Esophagus squamous epithelium (tissue), 5 donors: ENCODE data around the gene CDKN2B-AS1. TPM values are rescaled to one million over a fixed set of nuclear protein-coding genes. Genes with fewer than 3 reads are reported as not detected.

Experiments
- DNase-seq: peaks from one replicate; lab custom pipeline; 2025; lab: John Stamatoyannopoulos, UW
- H3K27ac ChIP-seq, 4 donors: fragments of 200-600 bp; sonication (generic); one replicate each; pipeline ENCODE4 v1.5.1; 2016 to 2019; ENCODE audit warnings: mild to moderate bottlenecking in 1 of 4
- H3K27me3 ChIP-seq, 4 donors: fragments of 200-600 bp; sonication (generic); 1 replicate in 3 of 4; 2 replicates in 1 of 4; pipeline versions ENCODE4 v1.5.1 to v1.6.0; 2017 to 2021; ENCODE audit warnings: antibody characterized with exemption in 1 of 4
- H3K36me3 ChIP-seq, 3 donors: fragments of 200-600 bp; sonication (generic); one replicate each; pipeline ENCODE4 v1.5.1; 2016 to 2019
- H3K4me1 ChIP-seq, 3 donors: fragments of 200-600 bp; sonication (generic); one replicate each; pipeline ENCODE4 v1.5.1; 2017 to 2019
- H3K4me3 ChIP-seq, 4 donors: fragments of 200-600 bp; sonication (generic); 1 replicate in 3 of 4; 2 replicates in 1 of 4; pipeline ENCODE4 v1.5.1; 2016 to 2019; ENCODE audit warnings: mild to moderate bottlenecking in 2 of 4, moderate library complexity in 1 of 4
- H3K9me3 ChIP-seq, 3 donors: fragments of 200-600 bp; sonication (generic); one replicate each; pipeline ENCODE4 v1.5.1; 2016 to 2019
- CTCF ChIP-seq, 6 experiments: fragments of 450-650 bp in 4 of 6; fragments of 200-600 bp in 2 of 6; sonication (generic) in 2 of 6; IDR thresholded peaks; one replicate each; pipeline ENCODE4 v1.5.1; 2016 to 2019; ENCODE audit warnings: antibody characterized with exemption in 6 of 6, mild to moderate bottlenecking in 4 of 6, moderate library complexity in 4 of 6
- POLR2A ChIP-seq, 4 donors: fragments of 450-650 bp; IDR thresholded peaks; one replicate each; pipeline ENCODE4 v1.6.1; 2017; ENCODE audit warnings: antibody characterized with exemption in 4 of 4, mild to moderate bottlenecking in 4 of 4, moderate library complexity in 3 of 4
- WGBS, 2 donors: methylation state at CpG; one replicate each; pipeline ENCODE4 v1.1.5; 2018; 5-methylcytosine and 5-hydroxymethylcytosine counted together
- intact Hi-C: fragments of 100-400 bp; cut with DNase I; formaldehyde crosslinking; loops from one replicate; pipeline ENCODE4 v1.15.0; 2022
- total RNA-seq, 4 donors: library from RNA; depleted of rRNA; stranded (reverse); fragments of >200 nt; gene quantifications; one replicate each; pipeline ENCODE4 v1.1.0, GENCODE V29; 2016
- donor health status: DM: yes; HTN: yes; CAD: no.

Gene CDKN2B-AS1
- total RNA-seq, 4 donors from 2014 or later, result 0.48 to 1.7 (median 0.80) TPM

- H3K36me3 ChIP-seq, result no peaks in the 10 kb centered on the region
- no peak for DNase-seq
- TF ChIP-seq CTCF (IDR thresholded peaks at IDR 0.05) (no peak), POLR2A (IDR thresholded peaks at IDR 0.05) (no peak)
- H3K27me3 ChIP-seq, result no peaks in the 10 kb centered on the region
- H3K4me1 ChIP-seq, result peaks cover 0 to 26% (median 11%) of the 10 kb centered on the region in 3 donors
- WGBS, 2 donors, result 67 to 90% methylated on average over 1 of the region's 1 CpG
- H3K9me3 ChIP-seq, result peaks cover 0 to 10% (median 0%) of the 10 kb centered on the region in 3 donors
- H3K27ac ChIP-seq, result no peak overlapping the region
- intact Hi-C loops, result loop anchor here (10.0 kb wide), 1 partner anchor 306 kb away; no protein-coding TSS in a partner anchor
- H3K4me3 ChIP-seq, result no peak overlapping the region
Measured at GRCh38 chr9:22120595-22120994, 126.0 kb downstream of the CDKN2B-AS1 start.

GRCh38 chr9:22124263-22125011 is 129.8 kb downstream of the CDKN2B-AS1 start:
- Histone ChIP-seq H3K4me3 (no peak overlapping the region), H3K36me3 (no peaks in the 10 kb centered on the region), H3K9me3 (peaks cover 0 to 10% (median 0%) of the 10 kb centered on the region in 3 donors), H3K4me1 (no peaks in the 10 kb centered on the region), H3K27ac (no peak overlapping the region), H3K27me3 (no peaks in the 10 kb centered on the region)
- no peak for DNase-seq
- no peak for TF ChIP-seq POLR2A (IDR thresholded peaks at IDR 0.05)
- no peak for TF ChIP-seq CTCF (IDR thresholded peaks at IDR 0.05)
- intact Hi-C loops, result loop anchor here (10.0 kb wide), 1 partner anchor 310 kb away; no protein-coding TSS in a partner anchor
- WGBS, 2 donors, result 41 to 50% methylated on average over 6 of the region's 6 CpGs

- Histone ChIP-seq H3K4me1 (peaks cover 0 to 3% (median 0%) of the 10 kb centered on the region in 3 donors), H3K4me3 (no peak overlapping the region), H3K36me3 (no peaks in the 10 kb centered on the region), H3K27ac (no peak overlapping the region), H3K27me3 (no peaks in the 10 kb centered on the region), H3K9me3 (no peaks in the 10 kb centered on the region)
- DNase-seq, result no peak
- 58 to 69% methylated on average over 1 of the region's 1 CpG for WGBS, 2 donors
- intact Hi-C loops, result loop anchor here (10.0 kb wide), 1 partner anchor 314 kb away; no protein-coding TSS in a partner anchor
- TF ChIP-seq CTCF (IDR thresholded peaks at IDR 0.05) (no peak), POLR2A (IDR thresholded peaks at IDR 0.05) (no peak)
Measured at GRCh38 chr9:22129133-22129532, 134.5 kb downstream of the CDKN2B-AS1 start.

- H3K4me1 ChIP-seq, result peaks cover 0 to 8% (median 0%) of the 10 kb centered on the region in 3 donors
- no peaks in the 10 kb centered on the region for H3K36me3 ChIP-seq
- no peak for DNase-seq
- no peaks in the 10 kb centered on the region for H3K9me3 ChIP-seq
- intact Hi-C loops, result loop anchor here (10.0 kb wide), 1 partner anchor 315 kb away; no protein-coding TSS in a partner anchor
- no peaks in the 10 kb centered on the region for H3K27me3 ChIP-seq
- 75 to 76% methylated on average over 3 of the region's 3 CpGs for WGBS, 2 donors
- TF ChIP-seq POLR2A (IDR thresholded peaks at IDR 0.05), result no peak
- no peak overlapping the region for H3K27ac ChIP-seq
- H3K4me3 ChIP-seq, result no peak overlapping the region
Measured at GRCh38 chr9:22129633-22130032, 135.0 kb downstream of the CDKN2B-AS1 start.

- Histone ChIP-seq H3K27me3 (no peaks in the 10 kb centered on the region), H3K36me3 (no peaks in the 10 kb centered on the region), H3K4me3 (no peak overlapping the region), H3K9me3 (no peaks in the 10 kb centered on the region), H3K27ac (no peak overlapping the region), H3K4me1 (peaks cover 0 to 10% (median 0%) of the 10 kb centered on the region in 3 donors)
- no peak for TF ChIP-seq POLR2A (IDR thresholded peaks at IDR 0.05)
- TF ChIP-seq CTCF (IDR thresholded peaks at IDR 0.05), result no peak
- DNase-seq, result no peak
- intact Hi-C loops, result no loop called here
Measured at GRCh38 chr9:22131817-22132216, 137.2 kb downstream of the CDKN2B-AS1 start.
